Hematopoietic multipotent progenitor cell (in vitro differentiated cells): ENCODE results near the gene C16orf78. TPM values are rescaled to one million over a fixed set of nuclear protein-coding genes. Genes with fewer than 3 reads are reported as not detected.

Experiments
- DNase-seq, 3 donors: peaks; one replicate each; pipeline ENCODE4 v3.0.0-alpha.2; 2011 to 2015; ENCODE audit warnings: low read depth in 2 of 3, low spot score in 2 of 3
- total RNA-seq: library from RNA; depleted of rRNA; stranded (reverse); fragments of >200 nt; gene quantifications from one replicate; pipeline ENCODE4 v1.2.3, GENCODE V29; 2012

Gene C16orf78
- total RNA-seq, 1 donor, result not detected

DNA sequence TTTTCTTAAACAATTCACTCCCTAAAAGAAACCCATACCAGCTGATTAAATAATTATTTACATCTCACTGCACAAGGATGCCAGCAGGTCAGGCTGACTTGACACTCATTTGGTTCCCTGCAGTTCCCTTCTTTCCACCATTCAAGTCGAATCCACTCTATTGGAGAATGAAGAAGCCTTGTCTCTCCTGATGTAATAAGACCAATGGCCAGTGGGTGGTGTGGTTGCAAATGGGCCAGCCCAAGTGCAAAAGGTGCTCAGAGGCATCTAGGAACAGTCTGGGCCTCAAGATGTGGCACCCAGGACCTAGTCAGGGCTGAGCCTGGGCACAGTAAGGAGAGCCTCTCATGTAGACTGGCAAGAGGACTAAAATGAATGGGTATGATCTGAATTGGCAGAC, 9.3 kb downstream of the C16orf78 start:
- DNase-seq, result no peak

DNA sequence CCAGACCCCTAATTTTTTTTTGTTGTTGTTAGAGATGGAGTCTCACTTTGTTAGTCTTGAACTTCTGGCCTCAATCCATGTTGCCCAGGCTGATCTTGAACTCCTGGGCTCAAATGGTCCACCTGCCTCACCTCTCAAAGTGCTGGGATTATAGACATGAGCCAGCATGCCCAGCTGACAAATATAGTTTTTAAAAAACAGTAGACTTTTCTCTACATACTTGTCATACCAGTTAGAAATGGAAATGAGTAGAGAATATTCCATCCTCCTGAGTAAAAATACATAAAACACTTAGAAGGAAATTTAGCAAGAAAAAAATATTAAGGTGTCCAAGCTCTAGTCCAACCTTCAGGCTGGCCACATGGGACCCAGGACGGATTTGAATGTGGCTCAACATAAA, 21.4 kb downstream of the C16orf78 start:
- no peak for DNase-seq

- no peak for DNase-seq
Measured at GRCh38 chr16:49396206-49396720, 22.7 kb downstream of the C16orf78 start.

GRCh38 chr16:49398761-49399160, 25.2 kb downstream of the C16orf78 start:
- DNase-seq, result no peak

DNA sequence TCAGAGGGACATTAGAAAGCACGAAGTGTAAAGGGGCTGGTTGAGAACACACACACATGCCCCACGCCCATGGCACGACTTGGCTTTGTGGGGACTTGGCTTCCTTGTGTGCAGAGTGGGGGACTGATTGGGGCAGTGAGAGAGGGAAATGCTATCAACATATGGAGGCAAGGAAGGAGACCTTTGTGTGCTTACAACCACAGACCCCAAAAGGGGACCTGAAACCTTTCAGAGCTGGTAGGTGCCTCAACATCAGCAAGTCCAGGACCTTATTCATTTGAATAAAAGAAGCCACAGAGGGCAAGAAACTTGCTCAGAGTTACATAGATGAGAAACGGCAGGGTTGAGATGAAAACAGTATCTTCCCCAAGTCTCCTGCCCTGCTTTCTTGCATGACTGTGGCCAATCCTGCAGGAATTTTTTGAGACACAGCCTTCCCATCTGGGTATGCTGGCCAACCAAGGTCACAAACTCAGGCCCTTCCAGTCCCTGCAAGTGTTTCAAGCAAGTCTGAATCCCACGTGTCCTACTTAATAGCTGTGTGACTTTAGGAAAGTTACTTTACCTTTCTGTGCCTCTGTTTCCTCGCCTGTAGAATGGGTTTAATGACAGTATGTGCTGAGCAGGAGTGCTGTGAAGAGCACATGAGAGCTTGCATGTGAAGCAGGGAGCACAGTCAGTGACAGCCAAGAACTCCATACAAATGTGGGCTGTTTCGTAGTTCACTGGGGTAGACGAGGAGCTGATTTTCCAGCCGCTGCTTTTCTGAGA, 26.2 kb downstream of the C16orf78 start:
- DNase-seq, result no peak

DNA sequence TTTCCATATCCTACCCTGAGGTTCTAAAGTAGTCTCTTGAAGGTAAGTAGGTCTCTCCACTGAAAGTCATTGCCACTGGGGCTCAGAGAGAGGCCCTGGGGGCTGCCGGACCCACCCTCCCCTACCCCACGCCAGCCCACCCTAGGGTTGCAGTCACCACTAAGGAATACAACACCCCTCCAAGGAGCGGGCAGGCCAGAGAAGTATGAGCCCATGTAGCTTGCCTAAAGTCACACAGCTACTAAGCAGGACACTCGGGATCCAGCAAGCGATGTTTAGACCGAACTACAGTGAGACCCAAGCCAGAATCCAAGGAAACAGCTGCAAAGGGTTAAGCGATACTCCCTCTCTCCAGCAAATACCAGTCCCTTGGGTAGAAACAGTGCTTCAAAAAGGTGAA, 27.0 kb downstream of the C16orf78 start:
- no peak for DNase-seq

GRCh38 chr16:49405123-49405522, 31.5 kb downstream of the C16orf78 start:
- DNase-seq, result no peak

DNA sequence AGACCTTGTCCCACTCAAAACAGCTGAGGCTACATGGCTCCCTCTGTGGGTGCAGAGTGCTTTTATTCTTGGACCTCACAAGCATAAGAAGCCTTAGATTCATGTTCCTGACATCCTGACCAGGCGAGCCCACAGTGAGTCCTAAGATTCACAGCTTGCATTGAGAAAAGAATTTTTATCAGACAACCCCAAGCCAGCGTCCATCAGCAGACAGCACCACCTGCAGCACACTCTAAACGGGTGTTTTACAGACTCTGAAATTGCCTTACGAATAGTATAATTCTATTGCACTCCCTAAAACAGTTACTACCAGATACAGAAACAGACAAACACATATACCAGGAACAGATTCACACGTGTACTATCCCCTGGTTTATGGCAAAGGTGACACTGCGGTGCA, 31.9 kb downstream of the C16orf78 start:
- DNase-seq, result no peak

GRCh38 chr16:49407873-49408550, 34.4 kb downstream of the C16orf78 start:
- DNase-seq, result peak; percentile 25 to 80 (median 72)

- DNase-seq, result no peak
Measured at GRCh38 chr16:49409121-49409520, 35.5 kb downstream of the C16orf78 start.

GRCh38 chr16:49410226-49410625, 36.6 kb downstream of the C16orf78 start:
- no peak for DNase-seq

DNA sequence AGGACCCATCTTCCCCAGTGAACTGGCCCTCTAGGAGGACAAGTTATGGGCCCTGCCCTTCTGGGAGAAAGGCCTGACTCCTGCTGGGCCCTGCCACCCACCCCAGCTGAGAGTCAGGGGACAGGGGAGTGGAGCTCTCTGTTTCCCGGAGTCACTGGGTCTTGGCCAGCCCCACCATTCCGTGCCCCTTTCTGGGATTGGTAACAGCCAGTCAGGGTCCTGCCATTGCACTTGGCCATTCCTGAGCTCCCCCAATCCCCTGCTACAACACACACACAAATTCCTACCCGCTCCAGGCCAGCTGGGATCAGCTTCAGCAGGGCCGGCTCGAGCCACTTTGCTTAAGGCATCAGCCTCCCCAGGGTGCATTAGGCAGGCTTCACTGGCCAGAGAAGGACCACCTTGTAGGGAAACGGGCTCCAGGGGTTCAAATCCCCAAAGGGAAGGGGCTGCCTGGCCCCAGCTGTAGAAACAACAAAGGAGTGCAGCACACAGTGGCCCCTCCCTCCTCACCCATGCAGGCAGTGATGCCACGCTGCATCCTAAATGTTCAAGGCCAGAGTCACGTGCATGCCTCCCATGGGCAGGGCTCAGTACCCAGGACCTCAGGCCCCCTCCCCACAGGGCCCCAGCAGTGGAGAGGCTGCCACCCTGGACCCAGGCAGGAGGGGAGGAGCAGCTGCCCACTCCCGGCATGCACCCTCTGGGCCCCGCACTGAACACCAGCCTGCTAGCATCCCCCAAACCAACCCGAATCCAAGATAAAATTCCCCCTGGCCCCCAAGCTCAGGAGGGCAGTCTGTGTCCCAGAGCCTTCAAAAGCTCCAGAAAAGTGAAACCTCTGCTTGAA, 37.7 kb downstream of the C16orf78 start:
- DNase-seq, result no peak

DNA sequence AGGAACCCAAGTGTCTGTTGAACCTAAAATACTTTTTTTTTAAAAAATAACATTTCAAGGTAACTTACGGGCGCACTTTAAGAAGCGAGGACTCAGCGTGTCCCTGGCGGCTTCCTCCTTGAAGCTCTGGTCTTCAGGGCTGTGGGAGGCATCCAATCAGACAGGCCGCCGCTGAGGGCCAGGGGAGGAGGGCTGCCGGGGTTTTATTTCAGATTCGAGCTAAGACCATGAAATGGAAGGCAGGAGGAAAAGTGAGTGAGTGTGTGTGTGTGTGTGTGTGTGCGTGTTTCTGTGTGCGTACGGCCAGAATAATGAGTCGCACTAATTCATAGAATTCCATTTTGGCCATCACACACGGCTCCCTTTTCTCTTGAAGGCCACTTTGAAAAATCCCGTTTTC, 41.1 kb downstream of the C16orf78 start:
- no peak for DNase-seq

GRCh38 chr16:49415083-49415482, 41.5 kb downstream of the C16orf78 start:
- DNase-seq, result no peak

GRCh38 chr16:49416001-49416675, 42.5 kb downstream of the C16orf78 start:
- DNase-seq, result no peak

- DNase-seq, result no peak
Measured at GRCh38 chr16:49417354-49417753, 43.8 kb downstream of the C16orf78 start.

DNA sequence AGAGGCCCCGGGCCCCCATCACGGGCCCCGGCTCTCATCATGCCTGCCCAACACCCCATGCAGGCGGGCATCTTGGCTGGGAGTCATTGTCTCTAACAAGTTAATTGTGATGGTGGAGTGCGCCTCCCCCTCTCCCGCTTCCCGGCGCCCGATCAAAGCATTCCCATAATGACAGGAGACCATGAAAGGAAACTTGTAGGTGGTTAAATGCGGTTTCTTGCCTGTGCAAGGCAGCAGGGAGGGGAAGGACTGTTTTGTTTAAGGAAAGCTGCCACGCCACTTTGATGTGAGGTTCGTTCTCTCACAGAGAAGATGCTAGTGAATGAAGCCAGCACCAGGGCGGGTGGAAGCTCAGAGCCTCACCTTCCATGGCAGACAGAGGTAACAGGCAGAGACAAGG, 45.4 kb downstream of the C16orf78 start:
- no peak for DNase-seq

- DNase-seq, result no peak
Measured at GRCh38 chr16:49419862-49420261, 46.3 kb downstream of the C16orf78 start.

GRCh38 chr16:49422896-49423295, 49.3 kb downstream of the C16orf78 start:
- no peak for DNase-seq

GRCh38 chr16:49424961-49425360, 51.4 kb downstream of the C16orf78 start:
- DNase-seq, result no peak

- DNase-seq, result no peak
Measured at GRCh38 chr16:49427771-49428170, 54.2 kb downstream of the C16orf78 start.
